ENCODE measurements around the gene UBE3D.

Gene UBE3D

DNA sequence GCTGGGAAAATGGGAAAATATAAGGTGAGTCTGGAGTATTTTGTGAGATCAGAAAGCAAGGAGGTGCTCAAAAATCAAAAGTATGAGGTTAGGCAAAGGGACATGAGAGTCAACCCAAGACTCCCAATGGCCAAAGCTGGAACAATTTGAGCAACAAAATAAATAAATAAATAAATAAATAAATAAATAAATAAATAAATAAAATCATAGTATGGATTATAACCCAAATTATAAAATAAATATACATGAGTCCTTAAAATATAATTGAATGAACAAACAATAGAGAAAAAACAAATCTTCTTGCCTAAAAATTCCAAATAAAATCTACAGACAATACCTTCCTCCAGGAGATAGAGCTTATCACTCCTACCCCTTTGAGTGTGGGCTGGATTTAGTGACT lies 69.5 kb downstream of the UBE3D start:
- no peak overlapping the region for H3K4me3 ChIP-seq (ENCODE audit: low read depth, low read length)
- TF ChIP-seq, protein P1, sequence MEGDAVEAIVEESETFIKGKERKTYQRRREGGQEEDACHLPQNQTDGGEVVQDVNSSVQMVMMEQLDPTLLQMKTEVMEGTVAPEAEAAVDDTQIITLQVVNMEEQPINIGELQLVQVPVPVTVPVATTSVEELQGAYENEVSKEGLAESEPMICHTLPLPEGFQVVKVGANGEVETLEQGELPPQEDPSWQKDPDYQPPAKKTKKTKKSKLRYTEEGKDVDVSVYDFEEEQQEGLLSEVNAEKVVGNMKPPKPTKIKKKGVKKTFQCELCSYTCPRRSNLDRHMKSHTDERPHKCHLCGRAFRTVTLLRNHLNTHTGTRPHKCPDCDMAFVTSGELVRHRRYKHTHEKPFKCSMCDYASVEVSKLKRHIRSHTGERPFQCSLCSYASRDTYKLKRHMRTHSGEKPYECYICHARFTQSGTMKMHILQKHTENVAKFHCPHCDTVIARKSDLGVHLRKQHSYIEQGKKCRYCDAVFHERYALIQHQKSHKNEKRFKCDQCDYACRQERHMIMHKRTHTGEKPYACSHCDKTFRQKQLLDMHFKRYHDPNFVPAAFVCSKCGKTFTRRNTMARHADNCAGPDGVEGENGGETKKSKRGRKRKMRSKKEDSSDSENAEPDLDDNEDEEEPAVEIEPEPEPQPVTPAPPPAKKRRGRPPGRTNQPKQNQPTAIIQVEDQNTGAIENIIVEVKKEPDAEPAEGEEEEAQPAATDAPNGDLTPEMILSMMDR (IDR thresholded peaks at IDR 0.05; ENCODE audit: low read depth, low read length): no peak

DNA sequence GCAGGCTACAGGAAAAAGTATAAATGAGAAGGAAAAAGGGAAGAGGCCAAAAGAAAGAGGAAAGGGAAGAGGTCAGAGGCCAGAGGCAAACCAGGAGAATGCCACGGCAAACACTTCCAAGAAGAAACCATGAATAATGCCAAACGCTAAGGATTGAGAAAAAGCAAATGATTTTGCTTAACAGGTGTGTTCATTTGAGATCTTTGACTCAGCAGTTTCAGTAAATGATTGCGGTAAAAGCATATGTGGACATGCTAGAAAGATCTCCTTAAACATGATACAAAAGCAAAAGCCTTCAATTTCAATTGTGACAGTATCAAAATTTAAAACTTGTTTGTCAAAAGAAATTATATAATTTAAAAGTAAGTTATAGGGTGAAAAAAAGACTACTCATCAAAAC lies 70.6 kb downstream of the UBE3D start:
- H3K4me3 ChIP-seq (ENCODE audit: low read depth, low read length): no peak overlapping the region
- TF ChIP-seq, protein P1 (IDR thresholded peaks at IDR 0.05; ENCODE audit: low read depth, low read length): no peak

More for the DNA sequence above, 69.5 kb downstream of the UBE3D start:
- no peaks in the 10 kb centered on the region for H3K27me3 ChIP-seq
- no peaks in the 10 kb centered on the region for H3K4me1 ChIP-seq
- no peaks in the 10 kb centered on the region for H3K36me3 ChIP-seq
- DNase-seq: no peak
- H3K9me3 ChIP-seq: no peaks in the 10 kb centered on the region

DNA sequence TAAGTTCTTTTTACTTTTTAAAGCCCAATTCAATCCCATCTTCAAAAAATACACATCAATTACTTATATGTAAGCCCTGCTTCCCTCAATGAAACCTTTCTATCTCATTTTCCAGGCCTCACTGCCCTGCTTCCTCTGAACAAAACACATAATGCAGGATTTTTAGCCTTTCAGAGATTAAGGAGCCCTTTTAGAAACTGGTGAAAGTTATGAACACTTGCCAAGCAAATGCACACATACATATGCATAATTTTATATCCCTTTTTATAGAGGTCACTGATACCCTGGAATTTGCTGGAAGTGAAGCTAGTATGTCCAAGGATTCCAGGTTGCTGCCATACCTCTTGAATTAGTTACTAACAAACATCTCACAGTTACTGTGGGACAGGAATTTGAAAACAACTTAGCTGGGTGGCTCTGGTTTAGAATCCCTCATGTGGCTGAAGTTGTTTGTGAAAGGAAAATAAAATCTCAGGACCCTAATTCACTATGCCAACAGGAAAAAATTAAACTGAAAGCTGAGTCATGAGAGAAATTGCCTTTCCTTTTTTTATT lies 75.8 kb downstream of the UBE3D start:
- Histone ChIP-seq H3K36me3 (no peaks in the 10 kb centered on the region), H3K9me3 (no peaks in the 10 kb centered on the region), H3K4me1 (no peaks in the 10 kb centered on the region; the same call in 1 of the 2 replicates), H3K4me3 (ENCODE audit: low read depth, low read length) (no peak overlapping the region), H3K27me3 (no peaks in the 10 kb centered on the region)
- no peak for DNase-seq
- TF ChIP-seq, protein P1 (IDR thresholded peaks at IDR 0.05; ENCODE audit: low read depth, low read length): no peak

More for the DNA sequence above, 70.6 kb downstream of the UBE3D start:
- Histone ChIP-seq H3K4me1 (no peaks in the 10 kb centered on the region), H3K27me3 (no peaks in the 10 kb centered on the region), H3K36me3 (no peaks in the 10 kb centered on the region), H3K9me3 (no peaks in the 10 kb centered on the region)
- no peak for DNase-seq

DNA sequence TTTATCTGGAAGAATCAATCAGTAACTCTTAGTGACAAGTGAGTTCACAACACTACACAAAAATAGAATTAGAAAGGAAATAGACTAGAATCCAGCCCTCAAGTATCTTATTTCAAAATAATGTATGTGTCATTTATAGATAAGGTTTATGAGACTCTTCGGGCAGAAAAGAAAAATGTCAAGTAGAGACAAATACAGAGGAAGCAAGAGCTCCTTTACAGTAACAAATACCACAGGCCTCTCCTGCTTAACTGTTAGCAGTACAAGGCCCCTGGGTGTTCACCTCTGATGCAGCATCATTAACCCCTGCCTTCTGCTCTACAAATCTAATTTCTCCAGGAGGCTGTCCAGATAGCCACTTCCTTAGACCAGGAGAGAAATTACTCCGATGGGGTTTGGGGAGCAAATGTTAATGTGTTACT lies 76.7 kb downstream of the UBE3D start:
- Histone ChIP-seq H3K4me3 (ENCODE audit: low read depth, low read length) (no peak overlapping the region), H3K4me1 (no peaks in the 10 kb centered on the region; the same call in 1 of the 2 replicates), H3K36me3 (no peaks in the 10 kb centered on the region), H3K27me3 (no peaks in the 10 kb centered on the region), H3K9me3 (no peaks in the 10 kb centered on the region)
- TF ChIP-seq, protein P1 (IDR thresholded peaks at IDR 0.05; ENCODE audit: low read depth, low read length): no peak
- no peak for DNase-seq

DNA sequence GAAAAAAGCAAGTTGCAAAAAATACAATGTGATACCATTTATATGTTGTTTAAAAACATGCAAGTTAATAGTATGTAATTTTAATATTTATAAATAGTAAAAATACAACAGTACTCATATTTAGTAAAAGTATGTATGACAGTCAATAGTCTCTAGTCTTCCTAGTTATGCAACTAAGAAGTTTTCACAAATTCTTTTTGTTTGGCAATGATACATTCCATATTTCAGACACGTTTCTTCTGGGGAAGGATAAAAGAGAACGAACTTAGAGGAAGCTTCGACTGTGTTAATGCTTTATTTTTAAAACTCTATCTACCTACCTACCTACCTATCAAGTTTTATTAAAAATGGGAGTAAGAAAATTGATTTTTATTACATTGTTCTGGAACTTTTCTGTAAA lies 77.7 kb downstream of the UBE3D start:
- Histone ChIP-seq H3K4me1 (no peaks in the 10 kb centered on the region; the same call in 1 of the 2 replicates), H3K9me3 (no peaks in the 10 kb centered on the region), H3K4me3 (ENCODE audit: low read depth, low read length) (no peak overlapping the region), H3K27me3 (no peaks in the 10 kb centered on the region), H3K36me3 (no peaks in the 10 kb centered on the region)
- no peak for DNase-seq
- TF ChIP-seq, protein P1 (IDR thresholded peaks at IDR 0.05; ENCODE audit: low read depth, low read length): no peak

DNA sequence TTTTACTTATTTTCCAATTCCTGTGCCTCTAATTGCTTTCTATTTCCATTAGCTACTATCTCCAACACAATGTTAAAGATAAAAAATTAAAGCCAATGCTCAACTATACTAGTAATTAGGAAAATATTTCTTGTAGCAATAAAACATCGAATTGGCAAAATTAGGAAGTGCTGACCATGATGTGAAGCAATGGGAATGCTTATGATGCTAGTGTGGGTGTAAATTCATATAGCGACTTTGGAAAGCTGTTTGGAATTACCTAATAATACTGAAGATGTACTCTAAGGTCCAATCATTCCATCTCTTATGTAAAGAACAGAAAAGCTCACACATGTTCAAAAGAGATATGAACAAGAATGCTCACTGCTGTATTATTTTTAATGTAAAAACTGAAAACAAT lies 78.2 kb downstream of the UBE3D start:
- DNase-seq: no peak
- Histone ChIP-seq H3K36me3 (no peaks in the 10 kb centered on the region), H3K4me1 (no peaks in the 10 kb centered on the region; the same call in 1 of the 2 replicates), H3K27me3 (no peaks in the 10 kb centered on the region), H3K9me3 (no peaks in the 10 kb centered on the region), H3K4me3 (ENCODE audit: low read depth, low read length) (no peak overlapping the region)
- TF ChIP-seq, protein P1 (IDR thresholded peaks at IDR 0.05; ENCODE audit: low read depth, low read length): no peak

All from BE2C (cell line).